Nephron (organoid): ENCODE data around the gene PRCD.

Experiments
- H3K27ac Mint-ChIP-seq, 3 experiments: 2 replicates each; pipeline ENCODE4 v1.8.0; 2020; ENCODE audit warnings: mixed read lengths in 3 of 3, mild to moderate bottlenecking in 2 of 3, moderate library complexity in 1 of 3
- H3K27me3 Mint-ChIP-seq: 2 replicates; pipeline ENCODE4 v1.8.0; 2021; ENCODE audit warnings: low read depth, mild to moderate bottlenecking, moderate library complexity, mixed read lengths
- H3K36me3 Mint-ChIP-seq: 2 replicates; pipeline ENCODE4 v1.8.0; 2020; ENCODE audit warnings: low read depth, mixed read lengths
- H3K4me1 Mint-ChIP-seq: 2 replicates; pipeline ENCODE4 v1.8.0; 2020; ENCODE audit warnings: mixed read lengths
- H3K4me3 Mint-ChIP-seq, 3 experiments: 2 replicates each; pipeline ENCODE4 v1.8.0; 2020; ENCODE audit warnings: mild to moderate bottlenecking in 3 of 3, mixed read lengths in 3 of 3, moderate library complexity in 2 of 3
- H3K9me3 Mint-ChIP-seq: 2 replicates; pipeline ENCODE4 v1.8.0; 2020; ENCODE audit warnings: mixed read lengths
- TF ChIP-seq, protein P1 (sequence below), 3 experiments: fragments of 200-600 bp; sonication (generic); IDR thresholded peaks; one replicate each; pipeline ENCODE4 v1.5.0; 2021; ENCODE audit warnings: antibody characterized with exemption in 3 of 3; ENCODE audit not compliant: unreplicated experiment in 3 of 3

Gene PRCD

GRCh38 chr17:76574166-76574565, 34.3 kb downstream of the PRCD start:
- Mint-ChIP-seq H3K36me3 (no peaks in the 10 kb centered on the region), H3K4me1 (no peaks in the 10 kb centered on the region), H3K27me3 (peaks cover 12% of the 10 kb centered on the region), H3K4me3 (no peak overlapping the region), H3K9me3 (no peaks in the 10 kb centered on the region), H3K27ac (no peak overlapping the region)
- TF ChIP-seq, protein P1, sequence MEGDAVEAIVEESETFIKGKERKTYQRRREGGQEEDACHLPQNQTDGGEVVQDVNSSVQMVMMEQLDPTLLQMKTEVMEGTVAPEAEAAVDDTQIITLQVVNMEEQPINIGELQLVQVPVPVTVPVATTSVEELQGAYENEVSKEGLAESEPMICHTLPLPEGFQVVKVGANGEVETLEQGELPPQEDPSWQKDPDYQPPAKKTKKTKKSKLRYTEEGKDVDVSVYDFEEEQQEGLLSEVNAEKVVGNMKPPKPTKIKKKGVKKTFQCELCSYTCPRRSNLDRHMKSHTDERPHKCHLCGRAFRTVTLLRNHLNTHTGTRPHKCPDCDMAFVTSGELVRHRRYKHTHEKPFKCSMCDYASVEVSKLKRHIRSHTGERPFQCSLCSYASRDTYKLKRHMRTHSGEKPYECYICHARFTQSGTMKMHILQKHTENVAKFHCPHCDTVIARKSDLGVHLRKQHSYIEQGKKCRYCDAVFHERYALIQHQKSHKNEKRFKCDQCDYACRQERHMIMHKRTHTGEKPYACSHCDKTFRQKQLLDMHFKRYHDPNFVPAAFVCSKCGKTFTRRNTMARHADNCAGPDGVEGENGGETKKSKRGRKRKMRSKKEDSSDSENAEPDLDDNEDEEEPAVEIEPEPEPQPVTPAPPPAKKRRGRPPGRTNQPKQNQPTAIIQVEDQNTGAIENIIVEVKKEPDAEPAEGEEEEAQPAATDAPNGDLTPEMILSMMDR (IDR thresholded peaks at IDR 0.05; ENCODE audit: unreplicated experiment in 3 of 3): no peak

DNA sequence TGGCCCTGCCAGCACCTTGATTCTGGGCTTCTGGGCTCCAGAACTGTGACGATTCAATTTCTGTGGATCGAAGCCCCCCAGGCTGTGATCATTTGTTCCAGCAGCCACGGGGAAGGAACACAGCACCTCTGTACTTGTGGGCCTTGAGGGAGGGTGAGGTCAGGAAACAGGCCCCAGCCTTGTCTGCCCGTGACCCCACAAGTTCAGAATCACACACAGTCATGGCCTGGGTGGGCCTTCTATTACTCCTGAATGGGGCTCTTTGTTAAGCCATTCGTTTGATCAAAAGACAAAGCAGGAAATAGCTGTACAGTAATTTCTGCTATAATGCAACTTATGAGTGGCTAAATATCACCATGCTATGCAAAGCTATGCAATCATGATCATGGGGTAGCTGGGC, 35.7 kb downstream of the PRCD start:
- Mint-ChIP-seq H3K27ac (no peak overlapping the region), H3K9me3 (no peaks in the 10 kb centered on the region), H3K27me3 (peaks cover 12% of the 10 kb centered on the region), H3K4me3 (no peak overlapping the region), H3K36me3 (no peaks in the 10 kb centered on the region), H3K4me1 (no peaks in the 10 kb centered on the region)
- TF ChIP-seq, protein P1 (IDR thresholded peaks at IDR 0.05; ENCODE audit: unreplicated experiment in 3 of 3): no peak

- H3K27me3 Mint-ChIP-seq: peaks cover 18% of the 10 kb centered on the region
- no peak overlapping the region for H3K4me3 Mint-ChIP-seq
- no peaks in the 10 kb centered on the region for H3K9me3 Mint-ChIP-seq
- H3K36me3 Mint-ChIP-seq: no peaks in the 10 kb centered on the region
- TF ChIP-seq, protein P1 (IDR thresholded peaks at IDR 0.05; ENCODE audit: unreplicated experiment in 3 of 3): no peak
- H3K4me1 Mint-ChIP-seq: no peaks in the 10 kb centered on the region
- no peak overlapping the region for H3K27ac Mint-ChIP-seq
Observed at GRCh38 chr17:76576189-76576588, 36.3 kb downstream of the PRCD start.

- Mint-ChIP-seq H3K4me1 (no peaks in the 10 kb centered on the region), H3K27me3 (peaks cover 26% of the 10 kb centered on the region), H3K27ac (no peak overlapping the region), H3K9me3 (no peaks in the 10 kb centered on the region), H3K4me3 (no peak overlapping the region), H3K36me3 (no peaks in the 10 kb centered on the region)
- TF ChIP-seq, protein P1 (IDR thresholded peaks at IDR 0.05; ENCODE audit: unreplicated experiment in 3 of 3): no peak
Observed at GRCh38 chr17:76577876-76578275, 38.0 kb downstream of the PRCD start.

DNA sequence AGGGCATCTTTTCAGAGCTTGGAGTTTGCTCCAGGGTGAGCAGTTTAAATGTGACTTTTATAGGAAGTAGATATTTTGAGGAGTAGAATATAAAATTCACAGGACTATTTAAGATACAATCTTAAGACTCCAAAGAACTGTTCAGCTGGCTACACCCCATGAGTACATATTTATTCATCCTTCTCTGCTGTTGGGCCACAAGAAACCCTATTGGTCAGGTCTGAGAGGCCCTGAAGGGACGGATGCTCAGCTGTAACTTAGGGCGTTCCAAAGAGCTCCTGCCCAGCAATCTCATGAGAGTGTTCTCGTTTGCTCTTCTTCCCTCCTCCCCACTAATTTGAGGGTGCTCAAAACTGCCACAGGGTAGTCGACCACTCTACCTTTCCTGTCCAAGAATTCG, 38.5 kb downstream of the PRCD start:
- Mint-ChIP-seq H3K27ac (no peak overlapping the region), H3K4me3 (no peak overlapping the region), H3K4me1 (no peaks in the 10 kb centered on the region), H3K27me3 (peaks cover 31% of the 10 kb centered on the region), H3K36me3 (no peaks in the 10 kb centered on the region), H3K9me3 (no peaks in the 10 kb centered on the region)
- TF ChIP-seq, protein P1 (IDR thresholded peaks at IDR 0.05; ENCODE audit: unreplicated experiment in 3 of 3): no peak

DNA sequence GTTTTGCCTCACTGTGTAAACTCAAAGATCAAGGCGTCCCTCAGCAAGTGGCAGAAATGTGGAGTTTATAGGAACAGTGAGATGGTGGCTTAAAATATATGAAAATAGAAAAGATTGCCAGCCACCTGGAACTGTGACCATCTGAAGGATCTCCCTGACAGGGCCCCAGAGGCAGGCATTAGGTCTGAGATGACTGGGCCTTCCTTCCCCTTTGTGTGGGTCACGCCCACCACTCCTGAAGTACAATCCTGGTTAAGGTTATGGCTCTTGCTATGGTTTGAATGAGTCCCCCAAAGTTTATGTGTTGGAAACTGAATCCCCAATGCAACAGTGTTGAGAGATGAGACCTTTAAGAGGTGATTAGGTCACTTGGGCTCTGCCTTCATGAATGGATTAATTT, 39.4 kb downstream of the PRCD start:
- H3K27ac Mint-ChIP-seq: no peak overlapping the region
- no peaks in the 10 kb centered on the region for H3K9me3 Mint-ChIP-seq
- no peaks in the 10 kb centered on the region for H3K36me3 Mint-ChIP-seq
- no peak overlapping the region for H3K4me3 Mint-ChIP-seq
- H3K27me3 Mint-ChIP-seq: peaks cover 35% of the 10 kb centered on the region
- no peaks in the 10 kb centered on the region for H3K4me1 Mint-ChIP-seq
- TF ChIP-seq, protein P1 (IDR thresholded peaks at IDR 0.05; ENCODE audit: unreplicated experiment in 3 of 3): no peak
